Measurements from ENCODE around the gene FCSK.

DNA sequence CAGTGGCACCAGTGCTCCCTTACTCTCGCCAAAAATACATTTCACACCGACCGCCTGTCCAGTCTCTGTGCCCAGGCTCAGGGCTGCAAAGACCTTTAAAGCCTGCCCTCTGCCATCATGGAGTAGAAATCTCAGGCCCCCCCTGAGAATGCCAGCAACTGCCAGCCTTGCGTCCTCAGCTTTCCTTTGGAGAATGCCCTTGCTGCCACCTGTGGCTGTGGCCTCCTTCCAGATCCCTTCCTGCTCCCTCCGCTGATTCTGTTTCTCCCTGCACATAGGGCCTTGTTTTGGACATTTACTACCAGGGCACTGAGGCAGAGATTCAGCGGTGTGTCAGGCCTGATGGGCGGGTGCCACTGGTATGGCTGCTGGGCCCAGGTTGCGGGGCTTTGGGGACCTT lies 13.2 kb downstream of the FCSK start:
- TF ChIP-seq, protein P1, sequence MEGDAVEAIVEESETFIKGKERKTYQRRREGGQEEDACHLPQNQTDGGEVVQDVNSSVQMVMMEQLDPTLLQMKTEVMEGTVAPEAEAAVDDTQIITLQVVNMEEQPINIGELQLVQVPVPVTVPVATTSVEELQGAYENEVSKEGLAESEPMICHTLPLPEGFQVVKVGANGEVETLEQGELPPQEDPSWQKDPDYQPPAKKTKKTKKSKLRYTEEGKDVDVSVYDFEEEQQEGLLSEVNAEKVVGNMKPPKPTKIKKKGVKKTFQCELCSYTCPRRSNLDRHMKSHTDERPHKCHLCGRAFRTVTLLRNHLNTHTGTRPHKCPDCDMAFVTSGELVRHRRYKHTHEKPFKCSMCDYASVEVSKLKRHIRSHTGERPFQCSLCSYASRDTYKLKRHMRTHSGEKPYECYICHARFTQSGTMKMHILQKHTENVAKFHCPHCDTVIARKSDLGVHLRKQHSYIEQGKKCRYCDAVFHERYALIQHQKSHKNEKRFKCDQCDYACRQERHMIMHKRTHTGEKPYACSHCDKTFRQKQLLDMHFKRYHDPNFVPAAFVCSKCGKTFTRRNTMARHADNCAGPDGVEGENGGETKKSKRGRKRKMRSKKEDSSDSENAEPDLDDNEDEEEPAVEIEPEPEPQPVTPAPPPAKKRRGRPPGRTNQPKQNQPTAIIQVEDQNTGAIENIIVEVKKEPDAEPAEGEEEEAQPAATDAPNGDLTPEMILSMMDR (IDR thresholded peaks at IDR 0.05 in 4 of 5, conservative IDR thresholded peaks at IDR 0.05 in 1 of 5) = peak in 1 of 5 experiments; percentile 3
- TF ChIP-seq POLR2A (IDR thresholded peaks at IDR 0.05) = no peak
